GM21515 (cell line): ENCODE measurements around the gene CRLF1.

Source experiments
- ATAC-seq: cut with Tn5 transposase; IDR thresholded peaks from one replicate; pipeline ENCODE4 v1.9.1; 2021; ENCODE audit not compliant: unreplicated experiment

CRLF1 gene, protein sequence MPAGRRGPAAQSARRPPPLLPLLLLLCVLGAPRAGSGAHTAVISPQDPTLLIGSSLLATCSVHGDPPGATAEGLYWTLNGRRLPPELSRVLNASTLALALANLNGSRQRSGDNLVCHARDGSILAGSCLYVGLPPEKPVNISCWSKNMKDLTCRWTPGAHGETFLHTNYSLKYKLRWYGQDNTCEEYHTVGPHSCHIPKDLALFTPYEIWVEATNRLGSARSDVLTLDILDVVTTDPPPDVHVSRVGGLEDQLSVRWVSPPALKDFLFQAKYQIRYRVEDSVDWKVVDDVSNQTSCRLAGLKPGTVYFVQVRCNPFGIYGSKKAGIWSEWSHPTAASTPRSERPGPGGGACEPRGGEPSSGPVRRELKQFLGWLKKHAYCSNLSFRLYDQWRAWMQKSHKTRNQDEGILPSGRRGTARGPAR

DNA sequence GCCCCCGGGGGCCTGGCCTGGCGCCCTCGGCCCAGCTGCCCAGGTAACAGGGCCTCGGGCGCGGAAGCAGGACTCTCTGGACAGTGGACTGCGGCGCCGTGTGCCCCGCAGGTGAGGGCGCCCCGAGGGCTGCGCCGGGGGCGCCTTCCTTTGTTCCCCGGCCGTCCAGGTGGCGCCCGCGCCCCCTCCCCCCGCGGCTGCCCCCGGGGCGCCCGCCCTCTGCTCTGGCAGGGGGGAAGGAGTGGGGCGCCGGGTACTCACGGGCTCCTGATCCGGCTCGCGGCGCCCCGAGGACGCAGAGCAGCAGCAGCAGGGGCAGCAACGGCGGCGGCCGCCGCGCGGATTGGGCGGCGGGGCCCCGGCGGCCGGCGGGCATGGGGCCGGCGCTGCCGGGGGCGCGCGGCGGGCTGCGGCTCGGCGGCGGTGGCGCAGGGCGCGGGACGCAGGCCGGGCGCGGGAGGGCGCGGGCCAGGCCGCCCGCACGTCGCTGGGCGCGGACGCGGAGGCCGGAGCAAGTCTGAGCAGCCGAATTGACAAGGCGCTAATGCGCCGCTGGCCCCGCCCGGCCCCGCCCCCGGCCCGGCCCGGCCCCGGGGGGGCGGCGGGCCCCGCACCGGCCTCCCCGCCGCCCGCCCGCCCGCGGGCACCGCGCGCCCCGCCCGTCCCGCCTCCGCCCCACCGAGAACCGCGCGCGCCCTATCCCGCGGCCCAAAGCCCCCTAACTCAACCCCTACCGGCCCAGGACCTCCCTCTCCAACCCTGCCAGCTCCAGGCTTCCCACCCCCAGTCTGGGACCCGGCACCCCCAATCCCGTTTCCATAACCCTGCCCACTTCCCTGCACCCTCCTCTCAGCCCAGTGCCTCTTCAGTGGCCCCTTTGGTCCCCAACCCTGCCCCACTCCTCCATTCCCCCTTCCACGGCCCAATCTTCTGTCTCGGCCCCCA lies at the start of gene CRLF1:
CRLF1 (minus strand) TSS at position 519 of the 945 bp plus-strand sequence; CDS start at position 376, 143 bp downstream.
- no peak for ATAC-seq

DNA sequence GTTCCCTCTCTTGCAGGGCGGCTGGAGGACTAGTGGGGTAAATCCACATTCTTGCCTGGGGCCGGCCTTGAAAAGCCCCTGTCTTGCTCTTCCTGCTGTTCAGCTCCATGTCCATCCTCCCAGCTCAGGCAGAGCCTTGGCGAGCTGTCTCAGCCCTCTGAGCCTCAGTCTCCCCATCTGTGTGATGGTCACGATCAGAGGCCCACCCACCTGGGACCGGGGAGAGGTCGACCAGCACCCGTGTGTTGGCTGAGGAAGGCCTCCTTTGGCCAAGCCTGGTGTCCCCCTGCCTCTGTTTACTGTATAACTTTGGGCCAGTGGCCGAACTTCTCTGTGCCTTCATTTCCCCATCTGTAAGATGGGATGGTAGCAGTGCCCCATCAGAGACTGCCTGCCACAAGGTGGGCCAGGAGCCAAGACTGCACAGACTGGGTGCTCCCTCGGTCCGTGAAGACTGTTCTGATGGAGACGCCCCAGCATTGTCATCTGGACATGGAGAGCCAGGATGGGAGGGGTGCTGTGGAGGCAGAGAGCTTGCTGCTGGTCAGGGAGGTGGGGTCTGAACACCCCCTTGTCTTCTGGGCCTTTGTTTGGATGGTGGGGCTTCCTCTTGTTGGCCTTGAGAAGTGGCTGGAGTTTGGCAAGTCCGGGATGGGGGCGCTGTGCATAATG lies 48.7 kb upstream of the CRLF1 start:
- ATAC-seq, result no peak

DNA sequence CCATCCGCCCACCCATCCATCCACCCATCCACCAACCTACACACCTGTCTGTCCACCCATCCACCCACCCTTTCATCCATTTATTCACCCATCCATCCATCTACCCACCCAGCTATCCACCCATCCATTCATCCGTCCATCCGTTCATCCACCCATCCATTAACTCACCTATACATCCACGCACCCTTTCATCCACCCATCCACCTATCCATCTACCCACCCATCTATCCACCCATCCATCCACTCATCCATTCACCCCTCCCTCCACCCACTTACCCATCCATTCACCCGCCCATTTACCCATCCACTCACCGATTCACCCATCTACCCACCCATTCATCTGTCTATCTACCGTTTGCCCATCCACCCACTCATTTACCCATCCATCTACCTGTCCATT lies 47.9 kb upstream of the CRLF1 start:
- no peak for ATAC-seq

DNA sequence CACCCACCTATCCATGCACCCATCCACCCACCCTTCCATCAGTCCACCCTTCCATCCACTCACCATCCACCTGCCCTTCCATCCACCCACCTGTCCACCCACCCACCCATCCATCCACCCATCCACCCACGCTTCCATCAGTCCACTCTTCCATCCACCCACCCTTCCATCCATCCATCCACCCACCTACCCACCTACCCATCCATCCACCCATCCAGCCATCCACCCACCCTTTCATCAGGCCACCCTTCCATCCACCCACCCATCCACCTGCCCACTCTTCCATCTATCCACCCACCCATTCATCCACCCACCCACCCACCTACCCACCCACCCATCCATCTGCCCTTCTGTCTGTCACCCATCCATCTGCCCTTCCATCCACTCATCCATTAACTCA lies 47.3 kb upstream of the CRLF1 start:
- no peak for ATAC-seq

DNA sequence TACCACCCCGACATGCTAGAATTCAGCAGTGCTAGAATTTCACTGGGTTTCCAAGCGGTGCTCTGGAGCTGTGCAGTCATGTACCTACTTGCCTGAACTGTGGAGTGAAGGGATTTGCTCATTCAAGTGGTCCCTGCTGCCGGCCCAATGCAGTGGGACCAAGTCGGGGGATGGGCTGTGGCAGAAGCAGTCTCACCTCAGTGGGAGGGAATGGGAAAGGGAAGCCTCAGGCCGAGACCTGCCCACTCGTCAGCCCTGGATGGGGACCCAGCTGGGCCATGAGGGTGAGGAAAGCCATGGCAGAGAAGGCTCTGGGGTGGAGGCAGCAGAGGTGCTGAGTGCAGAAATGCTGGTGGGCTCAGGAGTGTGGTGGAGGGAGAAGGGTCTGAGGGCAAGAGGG lies 45.1 kb upstream of the CRLF1 start:
- ATAC-seq, result no peak

- ATAC-seq, result no peak
These were observed 44.7 kb upstream of the CRLF1 start for GRCh38 chr19:18651300-18651699.

GRCh38 chr19:18650468-18651041 lies 44.0 kb upstream of the CRLF1 start:
- ATAC-seq, result no peak

GRCh38 chr19:18650021-18650390 lies 43.4 kb upstream of the CRLF1 start:
- no peak for ATAC-seq

- no peak for ATAC-seq
These were observed 42.9 kb upstream of the CRLF1 start for GRCh38 chr19:18649371-18650020.

GRCh38 chr19:18648973-18649315 lies 42.3 kb upstream of the CRLF1 start:
- ATAC-seq, result no peak

GRCh38 chr19:18647807-18648206 lies 41.2 kb upstream of the CRLF1 start:
- ATAC-seq, result no peak

DNA sequence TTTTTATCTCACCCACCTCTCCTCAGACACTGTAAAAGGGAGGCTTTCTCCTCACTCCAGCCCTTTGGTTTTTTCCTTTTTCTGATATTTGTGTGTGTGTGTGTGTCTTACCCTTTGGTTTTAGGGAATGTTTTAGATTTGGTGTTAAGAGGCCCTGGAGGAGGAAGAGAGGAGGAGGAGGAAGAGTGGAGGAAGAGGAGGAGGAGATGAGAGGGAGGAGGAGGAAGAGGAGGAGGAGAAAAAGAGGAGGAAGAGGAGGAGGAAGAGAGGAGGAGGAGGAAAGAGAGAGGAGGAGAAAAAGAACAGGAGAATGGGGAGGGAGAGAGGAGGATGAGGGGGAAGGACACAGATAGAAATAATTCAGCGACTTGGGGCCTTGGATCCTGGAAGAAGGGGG lies 40.8 kb upstream of the CRLF1 start:
- ATAC-seq, result no peak

- no peak for ATAC-seq
These were observed 40.2 kb upstream of the CRLF1 start for GRCh38 chr19:18646535-18647370.

DNA sequence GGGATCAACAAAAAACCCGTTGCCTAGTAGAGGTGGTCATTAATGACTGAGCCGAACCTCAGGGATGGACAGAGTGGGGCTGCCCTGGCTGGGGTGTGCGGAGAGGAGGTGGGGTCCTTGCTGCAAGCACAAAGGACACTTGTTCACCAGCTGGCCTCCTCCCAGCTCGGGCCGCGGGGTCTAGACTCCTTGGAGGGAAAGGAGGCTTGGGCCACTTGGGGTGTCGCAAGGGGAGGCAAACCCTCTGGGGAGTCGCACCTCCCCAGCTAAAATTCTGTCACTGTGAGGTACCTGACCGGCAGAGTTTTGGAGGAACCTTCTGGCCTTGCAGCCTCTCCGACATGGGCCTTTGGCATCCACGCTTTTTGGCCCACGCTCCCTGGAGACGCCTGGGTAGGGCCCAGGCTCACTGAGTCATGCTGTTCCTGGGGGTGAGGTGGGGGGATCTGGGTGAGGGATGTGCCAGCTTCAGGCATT lies 38.5 kb upstream of the CRLF1 start:
- no peak for ATAC-seq

DNA sequence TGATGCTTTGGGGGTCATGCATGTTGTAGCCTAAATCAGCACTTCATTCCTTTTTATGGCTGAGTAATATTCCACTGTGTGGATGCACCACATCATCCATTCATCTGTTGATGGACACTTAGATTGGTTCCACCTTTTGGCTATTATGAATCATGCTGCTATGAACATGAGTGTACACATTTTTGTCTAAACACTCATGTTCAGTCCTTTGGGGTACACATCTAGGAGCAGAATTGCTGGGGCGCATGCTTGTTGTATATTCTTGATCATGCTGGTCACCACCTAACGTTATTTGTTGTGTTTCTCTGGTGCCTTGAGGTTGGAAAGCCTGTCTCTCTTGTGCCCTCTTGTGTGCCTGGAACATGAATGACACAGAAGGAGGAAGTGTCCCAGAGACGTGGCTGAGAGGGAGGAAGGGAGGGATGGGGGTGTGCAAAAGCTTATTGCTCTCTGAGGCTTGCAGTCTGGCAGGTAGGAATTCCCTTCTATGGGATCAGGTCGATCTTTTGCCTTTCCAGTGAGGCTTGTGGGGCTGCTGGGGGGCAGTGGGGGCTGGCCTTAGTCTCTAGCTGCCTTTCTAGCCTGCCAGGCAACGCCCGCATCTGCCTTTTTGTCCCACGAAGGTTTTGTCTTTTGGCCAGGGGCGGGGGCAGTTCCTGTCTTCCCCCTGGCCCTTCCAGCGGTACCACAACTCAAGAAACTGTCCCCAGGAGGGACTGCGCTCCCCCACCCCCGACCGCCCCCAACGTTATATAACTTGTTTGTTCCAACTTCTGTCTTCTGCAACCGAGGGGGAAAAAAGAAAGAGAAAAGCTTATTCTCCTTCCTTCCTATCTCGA lies 37.8 kb upstream of the CRLF1 start:
- ATAC-seq, result no peak

GRCh38 chr19:18639706-18640243 lies 33.2 kb upstream of the CRLF1 start:
- ATAC-seq, result no peak

DNA sequence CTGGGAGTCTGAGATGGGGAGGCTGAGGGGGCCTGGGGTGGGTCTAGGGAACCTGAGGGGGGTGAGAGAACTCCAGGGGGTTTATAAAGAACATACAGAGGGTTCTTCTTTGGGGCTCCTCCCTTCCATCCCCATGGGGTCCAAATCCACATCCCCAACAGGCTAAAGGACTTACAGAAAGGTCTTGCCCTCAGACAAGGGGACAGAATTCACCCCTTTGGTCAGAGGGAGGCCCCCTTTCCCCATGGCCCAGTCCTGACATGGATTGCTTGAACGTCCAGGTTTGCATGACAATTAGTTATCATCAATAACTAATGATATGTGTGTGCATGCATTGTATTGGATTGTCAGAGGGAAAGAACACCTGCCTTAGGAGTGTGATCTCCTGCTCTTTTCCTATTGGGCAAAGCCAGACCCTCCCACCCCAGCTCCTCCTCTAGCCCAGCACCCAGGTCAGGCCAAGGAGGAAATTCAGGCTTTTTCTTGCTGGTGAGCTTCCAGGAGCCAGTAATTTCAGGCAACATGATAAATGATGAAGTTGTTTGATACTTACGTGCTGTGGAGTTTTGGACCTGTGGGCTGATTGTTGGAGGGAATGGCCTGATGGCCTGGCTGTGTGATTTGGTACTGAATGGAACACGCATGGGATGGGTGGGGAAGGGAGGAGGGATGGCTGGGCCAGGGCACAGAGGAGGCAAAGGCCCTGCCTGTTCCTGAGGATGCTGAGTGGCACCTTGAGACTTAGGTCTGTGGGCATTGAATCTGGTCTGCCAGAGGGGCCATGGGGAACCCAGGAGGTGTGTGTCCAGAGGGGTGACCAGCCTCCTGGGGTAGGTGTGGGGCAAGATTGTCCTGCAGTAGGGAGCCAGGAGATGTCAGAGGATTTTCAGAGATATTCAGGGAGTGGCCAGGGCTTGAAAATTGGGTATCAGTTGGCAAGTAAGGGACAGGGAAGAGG lies 31.4 kb upstream of the CRLF1 start:
- ATAC-seq, result no peak
